ENCODE measurements around the gene EXO5. TPM values are rescaled to one million over a fixed set of nuclear protein-coding genes. Genes with fewer than 3 reads are reported as not detected.
"Not testable (repeated sequence)": the region's sequence is repeated elsewhere in the genome, so short reads cannot be mapped to it uniquely, and the experiment has no call there.

EXO5 gene
- total RNA-seq, 1 donor from 2014 or later, result 14.8 TPM

DNA sequence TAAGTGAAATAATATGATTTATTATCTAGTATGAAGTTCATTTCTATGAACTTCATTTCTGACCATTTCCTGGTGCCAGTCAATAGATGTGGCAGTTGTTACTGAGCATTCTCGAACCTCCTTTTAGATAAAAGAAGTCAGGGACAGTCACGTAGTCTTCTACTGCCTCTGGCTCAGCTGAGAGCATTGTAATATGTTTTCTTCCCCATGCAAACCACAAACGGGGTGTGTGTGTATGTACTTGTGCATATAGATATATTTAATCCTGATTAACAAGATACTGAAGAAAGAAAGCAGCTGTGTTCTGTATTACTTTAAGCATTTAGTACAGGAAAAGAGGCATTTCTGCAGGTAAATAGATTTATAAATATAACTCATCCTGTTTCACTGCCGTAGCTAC lies 44.5 kb downstream of the EXO5 start:
- no peaks in the 10 kb centered on the region for H3K4me1 Mint-ChIP-seq (ENCODE audit: unreplicated experiment)
- H3K36me3 Mint-ChIP-seq (ENCODE audit: low read depth, unreplicated experiment), result no peaks in the 10 kb centered on the region
- no peak for DNase-seq (ENCODE audit: low spot score)
- H3K27me3 Mint-ChIP-seq (ENCODE audit: unreplicated experiment), result no peaks in the 10 kb centered on the region
- H3K27ac Mint-ChIP-seq (ENCODE audit: unreplicated experiment), result no peak overlapping the region
- no peak for TF ChIP-seq CTCF (IDR thresholded peaks at IDR 0.05; ENCODE audit: unreplicated experiment)
- no peak overlapping the region for H3K4me3 Mint-ChIP-seq (ENCODE audit: unreplicated experiment)
- no peaks in the 10 kb centered on the region for H3K9me3 Mint-ChIP-seq (ENCODE audit: unreplicated experiment)

DNA sequence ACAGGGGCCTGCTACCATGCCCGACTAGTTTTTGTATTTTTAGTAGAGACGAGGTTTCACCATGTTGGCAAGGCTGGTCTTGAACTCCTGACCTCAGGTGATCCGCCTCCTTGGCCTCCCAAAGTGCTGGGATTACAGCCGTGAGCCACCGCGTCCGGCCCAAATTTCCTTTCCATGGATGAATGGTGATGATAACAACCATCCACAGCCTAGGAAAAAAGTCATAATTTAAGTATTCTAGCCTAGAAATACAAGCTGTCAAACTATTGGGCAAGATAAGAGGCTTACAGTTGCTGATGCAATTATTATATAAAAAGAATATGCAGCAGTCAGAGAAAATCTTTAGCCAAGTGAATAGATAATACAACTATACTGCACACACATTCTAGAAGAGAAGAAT lies 46.2 kb downstream of the EXO5 start:
- not testable (repeated sequence) for H3K4me1 Mint-ChIP-seq (ENCODE audit: unreplicated experiment); H3K27me3 Mint-ChIP-seq (ENCODE audit: unreplicated experiment); H3K9me3 Mint-ChIP-seq (ENCODE audit: unreplicated experiment); DNase-seq (ENCODE audit: low spot score); H3K36me3 Mint-ChIP-seq (ENCODE audit: low read depth, unreplicated experiment); H3K27ac Mint-ChIP-seq (ENCODE audit: unreplicated experiment); H3K4me3 Mint-ChIP-seq (ENCODE audit: unreplicated experiment)

DNA sequence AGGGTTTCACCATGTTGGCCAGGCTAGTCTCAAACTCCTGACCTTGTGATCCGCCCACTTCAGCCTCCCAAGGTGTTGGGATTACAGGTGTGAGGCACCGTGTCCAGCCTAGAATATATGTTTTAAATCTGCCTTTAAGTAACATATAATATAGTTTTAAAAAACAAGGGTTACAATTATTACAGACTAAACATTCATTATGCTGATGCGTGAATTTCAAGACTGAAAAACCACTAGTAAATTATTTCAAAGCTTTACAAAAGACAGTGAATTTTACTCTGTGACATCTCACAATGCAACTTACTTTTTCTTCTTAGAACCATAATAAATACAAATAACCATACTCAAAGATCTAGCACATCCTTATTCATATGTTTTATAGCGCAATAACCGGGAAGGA lies 47.6 kb downstream of the EXO5 start:
- H3K4me1 Mint-ChIP-seq (ENCODE audit: unreplicated experiment), result no peaks in the 10 kb centered on the region
- DNase-seq (ENCODE audit: low spot score), result no peak
- H3K9me3 Mint-ChIP-seq (ENCODE audit: unreplicated experiment), result no peaks in the 10 kb centered on the region
- H3K36me3 Mint-ChIP-seq (ENCODE audit: low read depth, unreplicated experiment), result no peaks in the 10 kb centered on the region
- no peak for TF ChIP-seq CTCF (IDR thresholded peaks at IDR 0.05; ENCODE audit: unreplicated experiment)
- H3K4me3 Mint-ChIP-seq (ENCODE audit: unreplicated experiment), result no peak overlapping the region
- H3K27me3 Mint-ChIP-seq (ENCODE audit: unreplicated experiment), result no peaks in the 10 kb centered on the region
- H3K27ac Mint-ChIP-seq (ENCODE audit: unreplicated experiment), result no peak overlapping the region

DNA sequence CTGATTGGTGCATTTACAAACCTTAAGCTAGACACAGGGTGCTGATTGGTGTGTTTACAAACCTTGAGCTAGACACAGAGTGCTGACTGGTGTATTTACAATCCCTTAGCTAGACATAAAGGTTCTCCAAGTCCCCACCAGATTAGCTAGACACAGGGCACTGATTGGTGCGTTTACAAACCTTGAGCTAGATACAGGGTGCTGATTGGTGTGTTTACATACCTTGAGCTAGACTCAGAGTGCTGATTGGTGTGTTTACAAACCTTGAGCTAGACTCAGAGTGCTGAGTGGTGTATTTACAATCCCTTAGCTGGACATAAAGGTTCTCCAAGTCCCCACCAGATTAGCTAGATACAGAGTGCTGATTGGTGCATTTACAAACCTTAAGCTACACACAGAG lies 49.7 kb downstream of the EXO5 start:
- not testable (repeated sequence) for H3K36me3 Mint-ChIP-seq (ENCODE audit: low read depth, unreplicated experiment); H3K27ac Mint-ChIP-seq (ENCODE audit: unreplicated experiment); H3K9me3 Mint-ChIP-seq (ENCODE audit: unreplicated experiment); H3K4me1 Mint-ChIP-seq (ENCODE audit: unreplicated experiment); H3K4me3 Mint-ChIP-seq (ENCODE audit: unreplicated experiment); DNase-seq (ENCODE audit: low spot score); H3K27me3 Mint-ChIP-seq (ENCODE audit: unreplicated experiment)

GRCh38 chr1:40562185-40562584 lies 53.6 kb downstream of the EXO5 start:
- H3K4me3 Mint-ChIP-seq (ENCODE audit: unreplicated experiment), result no peak overlapping the region
- no peak for DNase-seq (ENCODE audit: low spot score)
- no peaks in the 10 kb centered on the region for H3K36me3 Mint-ChIP-seq (ENCODE audit: low read depth, unreplicated experiment)
- no peak for TF ChIP-seq CTCF (IDR thresholded peaks at IDR 0.05; ENCODE audit: unreplicated experiment)
- H3K4me1 Mint-ChIP-seq (ENCODE audit: unreplicated experiment), result no peaks in the 10 kb centered on the region
- H3K27ac Mint-ChIP-seq (ENCODE audit: unreplicated experiment), result no peak overlapping the region
- H3K9me3 Mint-ChIP-seq (ENCODE audit: unreplicated experiment), result no peaks in the 10 kb centered on the region
- no peaks in the 10 kb centered on the region for H3K27me3 Mint-ChIP-seq (ENCODE audit: unreplicated experiment)

DNA sequence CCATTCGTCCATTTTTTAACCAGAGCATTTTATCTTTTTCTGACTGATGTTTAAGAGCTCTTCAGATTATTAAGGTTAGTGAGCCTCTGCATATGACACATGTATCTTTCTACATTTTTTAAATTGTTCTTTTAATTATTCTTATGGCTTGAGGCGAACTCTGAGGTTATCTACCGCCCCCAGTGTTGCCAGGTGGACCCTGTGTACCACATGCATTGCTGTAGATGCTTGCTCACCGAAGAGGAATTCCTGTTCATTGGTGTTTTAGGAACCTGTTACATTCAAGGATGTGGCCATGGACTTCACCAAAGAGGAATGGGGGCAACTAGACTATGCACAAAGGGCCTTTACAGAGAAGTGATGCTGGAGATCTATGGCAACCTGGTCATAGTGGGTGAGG lies 54.7 kb downstream of the EXO5 start:
- Mint-ChIP-seq H3K9me3 (ENCODE audit: unreplicated experiment) (no peaks in the 10 kb centered on the region), H3K27me3 (ENCODE audit: unreplicated experiment) (no peaks in the 10 kb centered on the region), H3K4me3 (ENCODE audit: unreplicated experiment) (no peak overlapping the region), H3K36me3 (ENCODE audit: low read depth, unreplicated experiment) (no peaks in the 10 kb centered on the region), H3K4me1 (ENCODE audit: unreplicated experiment) (no peaks in the 10 kb centered on the region), H3K27ac (ENCODE audit: unreplicated experiment) (no peak overlapping the region)
- no peak for DNase-seq (ENCODE audit: low spot score)
- TF ChIP-seq CTCF (IDR thresholded peaks at IDR 0.05; ENCODE audit: unreplicated experiment), result no peak
